Gastroesophageal sphincter (tissue), 4 donors: ENCODE measurements around the gene SLC6A1. TPM values are rescaled to one million over a fixed set of nuclear protein-coding genes. Genes with fewer than 3 reads are reported as not detected.

Experiments
- ATAC-seq: fragments of 150-250 bp; one replicate; pipeline ENCODE4 v1.9.1; 2016; ENCODE audit warnings: mild to moderate bottlenecking, moderate library complexity
- H3K27ac ChIP-seq, 4 donors: fragments of 200-600 bp; sonication (generic) in 3 of 4; 1 replicate in 3 of 4; 2 replicates in 1 of 4; pipeline ENCODE4 v1.5.1; 2016 to 2019
- H3K27me3 ChIP-seq: fragments of 200-600 bp; sonication (generic); one replicate; pipeline ENCODE4 v1.5.1; 2019
- H3K36me3 ChIP-seq, 2 donors: fragments of 200-600 bp; sonication (generic); one replicate each; pipeline ENCODE4 v1.5.1; 2019; ENCODE audit warnings: control low read depth in 1 of 2
- H3K4me1 ChIP-seq, 3 donors: fragments of 200-600 bp; sonication (generic); 1 replicate in 2 of 3; 2 replicates in 1 of 3; pipeline ENCODE4 v1.5.1; 2016 to 2019; ENCODE audit warnings: control low read depth in 2 of 3
- H3K4me3 ChIP-seq, 2 donors: fragments of 200-600 bp; sonication (generic); one replicate each; pipeline ENCODE4 v1.5.1; 2019; ENCODE audit warnings: mild to moderate bottlenecking in 1 of 2, moderate library complexity in 1 of 2
- H3K9me3 ChIP-seq, 3 donors: fragments of 200-600 bp; sonication (generic); one replicate each; pipeline ENCODE4 v1.5.1; 2017 to 2019; ENCODE audit warnings: control low read depth in 2 of 3
- EP300 ChIP-seq: sonication (generic); formaldehyde crosslinking; IDR thresholded peaks from one replicate; pipeline ENCODE4 v1.6.1; 2017; ENCODE audit warnings: antibody characterized with exemption, mild to moderate bottlenecking
- POLR2A ChIP-seq, 2 donors: fragments of 450-650 bp; IDR thresholded peaks; one replicate each; pipeline ENCODE4 v1.6.1; 2017; ENCODE audit warnings: antibody characterized with exemption in 2 of 2, mild to moderate bottlenecking in 2 of 2, moderate library complexity in 1 of 2
- POLR2AphosphoS5 ChIP-seq: sonication (generic); formaldehyde crosslinking; IDR thresholded peaks from one replicate; pipeline ENCODE4 v1.6.1; 2017; ENCODE audit warnings: antibody characterized with exemption
- WGBS, 2 donors: methylation state at CpG; one replicate each; pipeline ENCODE4 v1.1.5; 2018; ENCODE audit warnings: low coverage in 1 of 2; 5-methylcytosine and 5-hydroxymethylcytosine counted together
- total RNA-seq, 4 donors: library from RNA; depleted of rRNA; stranded (reverse); fragments of >200 nt; gene quantifications; one replicate each; pipeline ENCODE4 v1.1.0, GENCODE V29; 2016
- TF ChIP-seq, protein P1 (sequence below), 4 experiments: fragments of 200-600 bp in 2 of 4; fragments of 450-650 bp in 2 of 4; sonication (generic) in 1 of 4; IDR thresholded peaks; one replicate each; pipeline ENCODE4 v1.5.1; 2017 to 2019; ENCODE audit warnings: antibody characterized with exemption in 4 of 4, mild to moderate bottlenecking in 2 of 4, moderate library complexity in 2 of 4

Gene SLC6A1
- total RNA-seq, 4 donors from 2014 or later = 0.62 to 2.5 (median 0.67) TPM; not detected in 1

DNA sequence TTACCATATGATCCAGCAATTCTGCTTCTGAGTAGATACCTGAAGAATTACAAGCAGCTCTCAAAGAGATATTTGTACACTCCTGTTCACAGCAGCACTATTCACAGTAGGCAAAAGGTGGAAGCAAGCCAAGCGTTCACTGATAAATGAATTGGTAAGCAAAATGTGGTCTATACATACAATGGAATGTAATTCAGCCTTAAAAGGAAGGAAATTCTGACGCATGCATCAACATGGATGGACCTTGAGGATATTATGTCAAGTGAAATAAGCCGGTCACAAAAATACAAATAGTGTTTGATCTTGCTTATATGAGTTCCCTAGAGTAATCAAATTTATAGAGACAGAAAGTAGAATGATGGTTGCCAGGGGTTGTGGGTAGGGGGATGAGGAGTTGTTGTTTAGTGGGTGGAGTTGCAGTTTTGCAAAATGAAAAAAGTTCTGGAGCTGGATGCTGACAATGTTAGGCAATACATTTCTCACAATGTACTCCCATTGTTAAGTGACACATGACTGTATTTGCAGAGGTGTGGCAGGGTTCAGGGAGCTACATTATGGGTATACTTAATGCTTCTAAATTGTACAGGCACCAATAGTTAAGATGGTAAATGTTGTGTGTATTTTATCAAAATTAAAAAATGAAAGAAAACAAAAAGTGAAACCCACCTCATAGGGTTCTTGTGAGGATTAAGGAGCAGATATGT lies 26.7 kb downstream of the SLC6A1 start:
- H3K4me1 ChIP-seq = no peaks in the 10 kb centered on the region
- peaks cover 42% of the 10 kb centered on the region for H3K27me3 ChIP-seq
- H3K9me3 ChIP-seq = no peaks in the 10 kb centered on the region
- TF ChIP-seq, protein P1, sequence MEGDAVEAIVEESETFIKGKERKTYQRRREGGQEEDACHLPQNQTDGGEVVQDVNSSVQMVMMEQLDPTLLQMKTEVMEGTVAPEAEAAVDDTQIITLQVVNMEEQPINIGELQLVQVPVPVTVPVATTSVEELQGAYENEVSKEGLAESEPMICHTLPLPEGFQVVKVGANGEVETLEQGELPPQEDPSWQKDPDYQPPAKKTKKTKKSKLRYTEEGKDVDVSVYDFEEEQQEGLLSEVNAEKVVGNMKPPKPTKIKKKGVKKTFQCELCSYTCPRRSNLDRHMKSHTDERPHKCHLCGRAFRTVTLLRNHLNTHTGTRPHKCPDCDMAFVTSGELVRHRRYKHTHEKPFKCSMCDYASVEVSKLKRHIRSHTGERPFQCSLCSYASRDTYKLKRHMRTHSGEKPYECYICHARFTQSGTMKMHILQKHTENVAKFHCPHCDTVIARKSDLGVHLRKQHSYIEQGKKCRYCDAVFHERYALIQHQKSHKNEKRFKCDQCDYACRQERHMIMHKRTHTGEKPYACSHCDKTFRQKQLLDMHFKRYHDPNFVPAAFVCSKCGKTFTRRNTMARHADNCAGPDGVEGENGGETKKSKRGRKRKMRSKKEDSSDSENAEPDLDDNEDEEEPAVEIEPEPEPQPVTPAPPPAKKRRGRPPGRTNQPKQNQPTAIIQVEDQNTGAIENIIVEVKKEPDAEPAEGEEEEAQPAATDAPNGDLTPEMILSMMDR (IDR thresholded peaks at IDR 0.05) = no peak
- TF ChIP-seq POLR2AphosphoS5 (no peak), POLR2A (IDR thresholded peaks at IDR 0.05) (no peak), EP300 (no peak)
- no peak for ATAC-seq
- no peak overlapping the region for H3K4me3 ChIP-seq
- H3K36me3 ChIP-seq = no peaks in the 10 kb centered on the region
- 43 to 69% methylated on average over 3 of the region's 3 CpGs for WGBS, 2 donors
- no peak overlapping the region for H3K27ac ChIP-seq

DNA sequence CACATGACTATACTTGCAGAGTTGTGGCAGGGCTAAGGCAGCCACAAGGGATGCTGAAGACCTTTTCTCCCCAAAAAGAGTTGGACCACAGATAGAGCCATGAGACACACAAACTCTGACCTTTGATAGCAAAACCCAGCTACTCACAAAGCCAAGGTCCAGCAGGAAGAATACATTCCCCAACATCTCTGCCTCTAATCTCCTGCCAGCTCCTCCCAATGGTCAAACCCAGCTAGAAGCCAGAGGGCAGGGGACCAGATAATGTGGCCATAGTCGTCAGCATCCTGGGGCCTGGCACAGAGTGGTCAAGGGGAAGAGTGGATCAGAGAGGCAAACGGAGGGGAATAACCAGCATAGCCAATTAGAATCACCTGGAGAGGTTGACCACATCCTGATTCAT lies 28.2 kb downstream of the SLC6A1 start:
- Histone ChIP-seq H3K36me3 (no peaks in the 10 kb centered on the region), H3K27ac (no peak overlapping the region), H3K9me3 (no peaks in the 10 kb centered on the region), H3K27me3 (peaks cover 31% of the 10 kb centered on the region), H3K4me1 (no peaks in the 10 kb centered on the region), H3K4me3 (no peak overlapping the region)
- WGBS, 2 donors = 63% methylated on average over 2 of the region's 2 CpGs; no CpG with 5 or more reads in 1 of the 2 donors
- no peak for ATAC-seq
- no peak for TF ChIP-seq POLR2AphosphoS5
- TF ChIP-seq POLR2A (IDR thresholded peaks at IDR 0.05) = no peak
- TF ChIP-seq, protein P1 (IDR thresholded peaks at IDR 0.05) = no peak
- TF ChIP-seq EP300 = no peak

DNA sequence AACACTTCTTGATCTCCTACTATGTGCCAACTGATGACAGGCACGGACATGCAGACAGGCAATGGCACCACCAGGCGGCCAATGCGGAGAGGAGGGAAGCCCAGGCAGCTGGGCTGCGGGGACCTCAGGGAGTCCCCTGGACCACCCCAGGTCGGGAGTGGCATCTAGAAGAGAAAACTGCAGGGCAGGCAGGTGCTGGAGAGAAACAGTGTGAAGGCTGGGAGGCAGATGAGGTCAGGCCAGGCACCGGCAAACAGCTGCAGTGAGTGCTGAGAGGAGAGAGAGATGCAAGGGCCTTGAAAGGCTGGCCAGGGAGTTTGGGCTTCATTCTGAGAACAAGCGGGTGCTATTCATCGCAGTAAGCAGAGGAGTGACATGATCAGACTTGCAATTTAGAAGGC lies 29.1 kb downstream of the SLC6A1 start:
- peaks cover 40% of the 10 kb centered on the region for H3K27me3 ChIP-seq
- no peak overlapping the region for H3K27ac ChIP-seq
- no peaks in the 10 kb centered on the region for H3K4me1 ChIP-seq
- TF ChIP-seq EP300 (no peak), POLR2A (IDR thresholded peaks at IDR 0.05) (no peak), POLR2AphosphoS5 (no peak)
- TF ChIP-seq, protein P1 (IDR thresholded peaks at IDR 0.05) = no peak
- ATAC-seq = no peak
- 64 to 93% methylated on average over 4 to 5 of the region's 8 CpGs for WGBS, 2 donors
- peaks cover 0 to 3% (median 0%) of the 10 kb centered on the region in 3 donors for H3K9me3 ChIP-seq
- no peaks in the 10 kb centered on the region for H3K36me3 ChIP-seq
- no peak overlapping the region for H3K4me3 ChIP-seq

DNA sequence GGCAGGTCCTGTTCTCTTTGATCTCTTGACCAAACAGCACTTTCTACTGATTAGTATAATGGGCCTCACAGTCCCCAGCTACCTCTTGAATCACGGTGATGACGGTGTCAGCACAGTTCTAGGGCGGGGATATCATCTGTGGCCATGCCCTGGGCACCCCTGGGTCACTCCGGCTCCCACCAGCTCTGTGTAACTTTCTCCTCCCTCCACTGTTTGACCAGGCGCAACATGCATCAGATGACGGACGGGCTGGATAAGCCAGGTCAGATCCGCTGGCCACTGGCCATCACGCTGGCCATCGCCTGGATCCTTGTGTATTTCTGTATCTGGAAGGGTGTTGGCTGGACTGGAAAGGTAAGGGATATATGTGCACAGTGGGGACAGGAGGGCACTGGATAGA lies 29.6 kb downstream of the SLC6A1 start:
- Histone ChIP-seq H3K9me3 (peaks cover 0 to 8% (median 0%) of the 10 kb centered on the region in 3 donors), H3K27ac (no peak overlapping the region), H3K4me1 (no peaks in the 10 kb centered on the region), H3K4me3 (no peak overlapping the region), H3K36me3 (no peaks in the 10 kb centered on the region), H3K27me3 (peaks cover 36% of the 10 kb centered on the region)
- WGBS, 2 donors = 89% methylated on average over 5 of the region's 10 CpGs; no CpG with 5 or more reads in 1 of the 2 donors
- no peak for ATAC-seq
- no peak for TF ChIP-seq POLR2A (IDR thresholded peaks at IDR 0.05)
- TF ChIP-seq POLR2AphosphoS5 = no peak
- TF ChIP-seq, protein P1 (IDR thresholded peaks at IDR 0.05) = no peak
- TF ChIP-seq EP300 = no peak

DNA sequence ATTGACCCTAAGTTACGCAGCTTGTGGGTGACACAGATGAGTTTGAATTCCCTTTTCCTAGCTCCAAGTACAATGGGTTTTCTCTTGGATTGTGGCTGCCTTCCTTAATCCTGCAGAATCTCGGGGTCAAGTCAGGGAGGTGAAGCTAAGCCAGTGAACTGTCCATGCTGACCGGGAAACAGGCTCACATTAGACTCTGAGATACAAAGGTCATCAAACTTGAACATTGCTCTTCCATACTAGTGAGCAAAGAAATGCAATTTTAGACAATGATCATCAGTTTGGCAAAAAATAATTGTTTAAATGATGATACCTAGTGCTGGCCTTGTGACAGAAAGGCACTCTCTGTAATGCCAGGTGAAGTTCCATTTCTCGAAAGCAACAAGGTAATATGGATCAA lies 31.6 kb downstream of the SLC6A1 start:
- H3K4me1 ChIP-seq = no peaks in the 10 kb centered on the region
- no peak overlapping the region for H3K27ac ChIP-seq
- no peak overlapping the region for H3K4me3 ChIP-seq
- H3K27me3 ChIP-seq = peaks cover 38% of the 10 kb centered on the region
- WGBS, 2 donors = 72 to 89% methylated on average over 1 to 4 of the region's 4 CpGs
- H3K36me3 ChIP-seq = no peaks in the 10 kb centered on the region
- no peak for ATAC-seq
- peaks cover 0 to 8% (median 0%) of the 10 kb centered on the region in 3 donors for H3K9me3 ChIP-seq
- TF ChIP-seq POLR2AphosphoS5 (no peak), POLR2A (IDR thresholded peaks at IDR 0.05) (no peak), EP300 (no peak)
